Suprapubic skin (tissue), 4 donors: ENCODE measurements around the gene POLR2I. TPM values are rescaled to one million over a fixed set of nuclear protein-coding genes. Genes with fewer than 3 reads are reported as not detected.

ENCODE experiments used
- DNase-seq, 2 donors: peaks; one replicate each; pipeline ENCODE4 v3.0.0-alpha.2; 2019; ENCODE audit warnings: low spot score in 2 of 2
- H3K27ac ChIP-seq: fragments of 200-600 bp; sonication (generic); one replicate; pipeline ENCODE4 v1.5.1; 2019
- H3K27me3 ChIP-seq: fragments of 200-600 bp; sonication (generic); one replicate; pipeline ENCODE4 v1.5.1; 2019
- H3K36me3 ChIP-seq: fragments of 200-600 bp; sonication (generic); one replicate; pipeline ENCODE4 v1.5.1; 2019
- H3K4me1 ChIP-seq: fragments of 200-600 bp; sonication (generic); one replicate; pipeline ENCODE4 v1.5.1; 2019
- H3K4me3 ChIP-seq: fragments of 200-600 bp; sonication (generic); one replicate; pipeline ENCODE4 v1.5.1; 2019; ENCODE audit warnings: mild to moderate bottlenecking
- H3K9me3 ChIP-seq: fragments of 200-600 bp; sonication (generic); one replicate; pipeline ENCODE4 v1.5.1; 2019
- CTCF ChIP-seq, 2 donors: fragments of 200-600 bp in 1 of 2; fragments of 450-650 bp in 1 of 2; sonication (generic) in 1 of 2; IDR thresholded peaks; one replicate each; pipeline ENCODE4 v1.5.1; 2016 to 2019; ENCODE audit warnings: antibody characterized with exemption in 2 of 2, mild to moderate bottlenecking in 1 of 2, moderate library complexity in 1 of 2
- EP300 ChIP-seq: sonication (generic); formaldehyde crosslinking; IDR thresholded peaks from one replicate; pipeline ENCODE4 v1.6.1; 2017; ENCODE audit warnings: antibody characterized with exemption
- POLR2A ChIP-seq, 2 donors: fragments of 450-650 bp; IDR thresholded peaks; one replicate each; pipeline ENCODE4 v1.6.1; 2017; ENCODE audit warnings: antibody characterized with exemption in 2 of 2, mild to moderate bottlenecking in 2 of 2, moderate library complexity in 2 of 2
- POLR2AphosphoS5 ChIP-seq, 3 donors: sonication (generic); formaldehyde crosslinking; IDR thresholded peaks; one replicate each; pipeline ENCODE4 v1.6.1; 2017; ENCODE audit warnings: antibody characterized with exemption in 3 of 3
- WGBS: methylation state at CpG from one replicate; pipeline ENCODE4 v1.1.5; 2018; 5-methylcytosine and 5-hydroxymethylcytosine counted together
- total RNA-seq, 4 donors: library from RNA; depleted of rRNA; stranded (reverse); fragments of >200 nt; gene quantifications; one replicate each; pipeline ENCODE4 v1.1.0, GENCODE V29; 2016

POLR2I gene
- total RNA-seq, 4 donors from 2014 or later: 21.8 to 57.5 (median 31.3) TPM

GRCh38 chr19:36064826-36065225 lies 49.8 kb downstream of the POLR2I start:
- Histone ChIP-seq H3K9me3 (no peaks in the 10 kb centered on the region), H3K4me3 (no peak overlapping the region), H3K36me3 (no peaks in the 10 kb centered on the region), H3K27ac (no peak overlapping the region), H3K27me3 (no peaks in the 10 kb centered on the region), H3K4me1 (no peaks in the 10 kb centered on the region)
- no peak for TF ChIP-seq POLR2AphosphoS5 (IDR thresholded peaks at IDR 0.05)
- TF ChIP-seq CTCF (IDR thresholded peaks at IDR 0.05): no peak
- no peak for TF ChIP-seq POLR2A (IDR thresholded peaks at IDR 0.05)
- no peak for TF ChIP-seq EP300
- WGBS: 95% methylated on average over 8 of the region's 8 CpGs
- no peak for DNase-seq

Other genes starting within 250 kb of the POLR2I start
- gene APLP1, start 246.3 kb downstream of the POLR2I start, total RNA-seq: 1 to 10 TPM in 2 of 4 donors, under 1 TPM in 2; 0.64 to 1.6 (median 0.96) TPM
- 10 to 100 TPM in 1 of 4 donors, 1 to 10 TPM in 3; 3.7 to 15.7 (median 6.9) TPM for gene NFKBID, start 214.3 kb downstream of the POLR2I start, total RNA-seq
- 1 to 10 TPM in 1 of 4 donors, not detected in 3; 8.3 TPM for gene HCST, start 212.3 kb downstream of the POLR2I start, total RNA-seq
- gene TYROBP, start 206.6 kb downstream of the POLR2I start, total RNA-seq: 10 to 100 TPM; 12.4 to 29.4 (median 15.6) TPM
- gene LRFN3, start 178.5 kb downstream of the POLR2I start, total RNA-seq: 10 to 100 TPM; 10.9 to 18.3 (median 12.8) TPM
- gene SDHAF1, start 119.7 kb downstream of the POLR2I start, total RNA-seq: 10 to 100 TPM; 21.6 to 29.6 (median 27.5) TPM
- 1 to 10 TPM in 3 of 4 donors, under 1 TPM in 1; 0.42 to 3.0 (median 1.8) TPM for gene SYNE4, start 106.1 kb downstream of the POLR2I start, total RNA-seq
- gene ALKBH6, start 100.7 kb downstream of the POLR2I start, total RNA-seq: 10 to 100 TPM; 21.1 to 33.2 (median 24.9) TPM
- 1 to 10 TPM; 2.2 to 3.0 (median 2.7) TPM for gene CLIP3, start 82.0 kb downstream of the POLR2I start, total RNA-seq
- gene THAP8, start 60.6 kb downstream of the POLR2I start, total RNA-seq: 10 to 100 TPM in 3 of 4 donors, 1 to 10 TPM in 1; 5.7 to 20.4 (median 10.9) TPM
- 1 to 10 TPM; 1.4 to 3.7 (median 1.8) TPM for gene WDR62, start 60.0 kb downstream of the POLR2I start, total RNA-seq
- not detected for gene OVOL3, start 3.7 kb downstream of the POLR2I start, total RNA-seq
- gene TBCB, start 593 bp upstream of the POLR2I start, total RNA-seq: 100 to 1,000 TPM in 1 of 4 donors, 10 to 100 TPM in 3; 63.2 to 117 (median 90.5) TPM
- gene CAPNS1, start 25.2 kb upstream of the POLR2I start, total RNA-seq: 10 to 100 TPM; 60.2 to 95.5 (median 79.2) TPM
- gene COX7A1, start 37.6 kb upstream of the POLR2I start, total RNA-seq: 10 to 100 TPM in 2 of 4 donors, 1 to 10 TPM in 2; 5.6 to 17.1 (median 11.4) TPM
- 1 to 10 TPM; 3.6 to 9.8 (median 6.2) TPM for gene ZNF565, start 99.8 kb upstream of the POLR2I start, total RNA-seq
- 10 to 100 TPM; 60.2 to 70.4 (median 64.3) TPM for gene ZNF146, start 100.2 kb upstream of the POLR2I start, total RNA-seq